ENCODE results near the gene ESYT3.

ESYT3 gene

GRCh38 chr3:138395865-138396751, 38.3 kb upstream of the ESYT3 start:
- no peak for DNase-seq
- Histone ChIP-seq H3K27ac (ENCODE audit: low read depth, low read length) (no peak overlapping the region), H3K79me1 (ENCODE audit: low read length) (no peaks in the 10 kb centered on the region), H3K23ac (ENCODE audit: low read length) (no peak overlapping the region), H3K36me3 (ENCODE audit: control insufficient read depth in 1 of 2, insufficient read depth in 2 of 2, low read length in 2 of 2) (peaks cover 12 to 13% of the 10 kb centered on the region in 2 experiments), H3K9ac (ENCODE audit: low read length) (no peak overlapping the region), H3K4ac (ENCODE audit: low read depth, low read length) (no peak overlapping the region), H3K79me2 (ENCODE audit: control insufficient read depth, insufficient read depth, low read length, poor library complexity) (no peaks in the 10 kb centered on the region), H4K91ac (ENCODE audit: low read depth, low read length) (no peak overlapping the region), H2AFZ (ENCODE audit: insufficient read depth, low read length, poor library complexity) (no peak overlapping the region), H4K12ac (ENCODE audit: low read depth, low read length) (no peak overlapping the region), H3K27me3 (ENCODE audit: insufficient read depth, low read length) (no peaks in the 10 kb centered on the region), H2BK5ac (ENCODE audit: low read depth, low read length, poor library complexity) (no peak overlapping the region), H3K4me2 (ENCODE audit: low read length) (no peak overlapping the region), H3K18ac (ENCODE audit: low read length) (no peak overlapping the region), H3K4me1 (ENCODE audit: control insufficient read depth in 1 of 2, insufficient read depth in 2 of 2, low read length in 2 of 2) (peaks cover 4 to 9% of the 10 kb centered on the region in 2 experiments), H3K4me3 (ENCODE audit: low read depth, low read length) (no peak overlapping the region), H3K9me3 (ENCODE audit: insufficient read depth, low read depth, low read length) (peaks cover 5% of the 10 kb centered on the region), H2BK12ac (ENCODE audit: low read length) (no peak overlapping the region), H2BK120ac (ENCODE audit: insufficient read depth, low read length, poor library complexity) (no peak overlapping the region), H2AK5ac (ENCODE audit: low read length) (no peak overlapping the region), H3K14ac (ENCODE audit: low read length) (no peak overlapping the region), H4K8ac (ENCODE audit: low read depth, low read length) (no peak overlapping the region)
- WGBS (ENCODE audit: extremely low coverage, insufficient coverage, insufficient read length), result no CpG with 5 or more reads among the region's 12 CpGs

GRCh38 chr3:138396752-138397410, 37.5 kb upstream of the ESYT3 start:
- no peak overlapping the region for H4K12ac ChIP-seq (ENCODE audit: low read depth, low read length)
- no peak overlapping the region for H4K91ac ChIP-seq (ENCODE audit: low read depth, low read length)
- no peak overlapping the region for H2BK5ac ChIP-seq (ENCODE audit: low read depth, low read length, poor library complexity)
- no peak overlapping the region for H3K14ac ChIP-seq (ENCODE audit: low read length)
- DNase-seq, result no peak
- H3K23ac ChIP-seq (ENCODE audit: low read length), result no peak overlapping the region
- H3K27me3 ChIP-seq (ENCODE audit: insufficient read depth, low read length), result no peaks in the 10 kb centered on the region
- no peak overlapping the region for H2BK12ac ChIP-seq (ENCODE audit: low read length)
- H2BK120ac ChIP-seq (ENCODE audit: insufficient read depth, low read length, poor library complexity), result no peak overlapping the region
- H3K79me2 ChIP-seq (ENCODE audit: control insufficient read depth, insufficient read depth, low read length, poor library complexity), result no peaks in the 10 kb centered on the region
- WGBS (ENCODE audit: extremely low coverage, insufficient coverage, insufficient read length), result no CpG with 5 or more reads among the region's 14 CpGs
- H2AK5ac ChIP-seq (ENCODE audit: low read length), result no peak overlapping the region
- no peak overlapping the region for H3K9ac ChIP-seq (ENCODE audit: low read length)
- peaks cover 13 to 14% of the 10 kb centered on the region in 2 experiments for H3K36me3 ChIP-seq (ENCODE audit: control insufficient read depth in 1 of 2, insufficient read depth in 2 of 2, low read length in 2 of 2)
- H3K9me3 ChIP-seq (ENCODE audit: insufficient read depth, low read depth, low read length), result peaks cover 5% of the 10 kb centered on the region
- no peak overlapping the region for H3K27ac ChIP-seq (ENCODE audit: low read depth, low read length)
- no peak overlapping the region for H2AFZ ChIP-seq (ENCODE audit: insufficient read depth, low read length, poor library complexity)
- peak overlapping the region; percentile 4 for H3K4me3 ChIP-seq (ENCODE audit: low read depth, low read length)
- peaks cover 4 to 9% of the 10 kb centered on the region in 2 experiments for H3K4me1 ChIP-seq (ENCODE audit: control insufficient read depth in 1 of 2, insufficient read depth in 2 of 2, low read length in 2 of 2)
- no peak overlapping the region for H3K4ac ChIP-seq (ENCODE audit: low read depth, low read length)
- no peak overlapping the region for H4K8ac ChIP-seq (ENCODE audit: low read depth, low read length)
- no peaks in the 10 kb centered on the region for H3K79me1 ChIP-seq (ENCODE audit: low read length)
- no peak overlapping the region for H3K4me2 ChIP-seq (ENCODE audit: low read length)
- no peak overlapping the region for H3K18ac ChIP-seq (ENCODE audit: low read length)

GRCh38 chr3:138397983-138398382, 36.4 kb upstream of the ESYT3 start:
- no peak overlapping the region for H3K27ac ChIP-seq (ENCODE audit: low read depth, low read length)

GRCh38 chr3:138398791-138399575, 35.4 kb upstream of the ESYT3 start:
- Histone ChIP-seq H3K27me3 (ENCODE audit: insufficient read depth, low read length) (no peaks in the 10 kb centered on the region), H3K4ac (ENCODE audit: low read depth, low read length) (no peak overlapping the region), H3K18ac (ENCODE audit: low read length) (no peak overlapping the region), H3K4me3 (ENCODE audit: low read depth, low read length) (no peak overlapping the region), H3K9me3 (ENCODE audit: insufficient read depth, low read depth, low read length) (peaks cover 5% of the 10 kb centered on the region), H3K36me3 (ENCODE audit: control insufficient read depth in 1 of 2, insufficient read depth in 2 of 2, low read length in 2 of 2) (peaks cover 22 to 27% of the 10 kb centered on the region in 2 experiments), H4K12ac (ENCODE audit: low read depth, low read length) (no peak overlapping the region), H2BK5ac (ENCODE audit: low read depth, low read length, poor library complexity) (no peak overlapping the region), H4K91ac (ENCODE audit: low read depth, low read length) (no peak overlapping the region), H3K4me1 (ENCODE audit: control insufficient read depth in 1 of 2, insufficient read depth in 2 of 2, low read length in 2 of 2) (peaks cover 4 to 11% of the 10 kb centered on the region in 2 experiments), H2BK12ac (ENCODE audit: low read length) (no peak overlapping the region), H2AK5ac (ENCODE audit: low read length) (no peak overlapping the region), H3K14ac (ENCODE audit: low read length) (no peak overlapping the region), H2AFZ (ENCODE audit: insufficient read depth, low read length, poor library complexity) (no peak overlapping the region), H3K23ac (ENCODE audit: low read length) (no peak overlapping the region), H3K4me2 (ENCODE audit: low read length) (no peak overlapping the region), H2BK120ac (ENCODE audit: insufficient read depth, low read length, poor library complexity) (no peak overlapping the region), H3K79me2 (ENCODE audit: control insufficient read depth, insufficient read depth, low read length, poor library complexity) (no peaks in the 10 kb centered on the region), H3K27ac (ENCODE audit: low read depth, low read length) (no peak overlapping the region), H3K9ac (ENCODE audit: low read length) (no peak overlapping the region), H4K8ac (ENCODE audit: low read depth, low read length) (no peak overlapping the region), H3K79me1 (ENCODE audit: low read length) (no peaks in the 10 kb centered on the region)
- DNase-seq, result no peak
- no CpG with 5 or more reads among the region's 11 CpGs for WGBS (ENCODE audit: extremely low coverage, insufficient coverage, insufficient read length)

More at GRCh38 chr3:138397983-138398382, 36.4 kb upstream of the ESYT3 start:
- peaks cover 17 to 20% of the 10 kb centered on the region in 2 experiments for H3K36me3 ChIP-seq (ENCODE audit: control insufficient read depth in 1 of 2, insufficient read depth in 2 of 2, low read length in 2 of 2)
- H4K8ac ChIP-seq (ENCODE audit: low read depth, low read length), result no peak overlapping the region
- no peak for DNase-seq
- no peak overlapping the region for H3K18ac ChIP-seq (ENCODE audit: low read length)
- no peaks in the 10 kb centered on the region for H3K79me2 ChIP-seq (ENCODE audit: control insufficient read depth, insufficient read depth, low read length, poor library complexity)
- H4K12ac ChIP-seq (ENCODE audit: low read depth, low read length), result no peak overlapping the region
- H3K4me3 ChIP-seq (ENCODE audit: low read depth, low read length), result no peak overlapping the region
- peaks cover 4 to 11% of the 10 kb centered on the region in 2 experiments for H3K4me1 ChIP-seq (ENCODE audit: control insufficient read depth in 1 of 2, insufficient read depth in 2 of 2, low read length in 2 of 2)
- H3K27me3 ChIP-seq (ENCODE audit: insufficient read depth, low read length), result no peaks in the 10 kb centered on the region
- no peak overlapping the region for H3K4me2 ChIP-seq (ENCODE audit: low read length)
- no peak overlapping the region for H2BK120ac ChIP-seq (ENCODE audit: insufficient read depth, low read length, poor library complexity)
- no peak overlapping the region for H2BK5ac ChIP-seq (ENCODE audit: low read depth, low read length, poor library complexity)
- no peak overlapping the region for H3K14ac ChIP-seq (ENCODE audit: low read length)
- H3K4ac ChIP-seq (ENCODE audit: low read depth, low read length), result no peak overlapping the region
- no peak overlapping the region for H3K9ac ChIP-seq (ENCODE audit: low read length)
- H2AK5ac ChIP-seq (ENCODE audit: low read length), result no peak overlapping the region
- no peak overlapping the region for H2BK12ac ChIP-seq (ENCODE audit: low read length)
- peaks cover 5% of the 10 kb centered on the region for H3K9me3 ChIP-seq (ENCODE audit: insufficient read depth, low read depth, low read length)
- H4K91ac ChIP-seq (ENCODE audit: low read depth, low read length), result no peak overlapping the region
- WGBS (ENCODE audit: extremely low coverage, insufficient coverage, insufficient read length), result no CpG with 5 or more reads among the region's 4 CpGs
- no peaks in the 10 kb centered on the region for H3K79me1 ChIP-seq (ENCODE audit: low read length)
- H3K23ac ChIP-seq (ENCODE audit: low read length), result no peak overlapping the region
- H2AFZ ChIP-seq (ENCODE audit: insufficient read depth, low read length, poor library complexity), result no peak overlapping the region
